DMS53 treated with DMSO at 0.1 percent for 48 hours (cell line): ENCODE data around the gene RAB8B.
"Not testable (repeated sequence)": the region's sequence is repeated elsewhere in the genome, so short reads cannot be mapped to it uniquely, and the experiment has no call there.

Experiments used
- DNase-seq: peaks from one replicate; lab custom pipeline; 2025; ENCODE audit not compliant: unreplicated experiment; lab: John Stamatoyannopoulos, UW

Gene RAB8B

GRCh38 chr15:63233667-63234423 is 44.4 kb downstream of the RAB8B start:
- DNase-seq: no peak

GRCh38 chr15:63234451-63234870 is 45.1 kb downstream of the RAB8B start:
- no peak for DNase-seq

- no peak for DNase-seq
Measured at GRCh38 chr15:63236272-63236671, 46.9 kb downstream of the RAB8B start.

GRCh38 chr15:63237086-63237485 is 47.7 kb downstream of the RAB8B start:
- not testable (repeated sequence) for DNase-seq

GRCh38 chr15:63238171-63238570 is 48.8 kb downstream of the RAB8B start:
- no peak for DNase-seq

DNA sequence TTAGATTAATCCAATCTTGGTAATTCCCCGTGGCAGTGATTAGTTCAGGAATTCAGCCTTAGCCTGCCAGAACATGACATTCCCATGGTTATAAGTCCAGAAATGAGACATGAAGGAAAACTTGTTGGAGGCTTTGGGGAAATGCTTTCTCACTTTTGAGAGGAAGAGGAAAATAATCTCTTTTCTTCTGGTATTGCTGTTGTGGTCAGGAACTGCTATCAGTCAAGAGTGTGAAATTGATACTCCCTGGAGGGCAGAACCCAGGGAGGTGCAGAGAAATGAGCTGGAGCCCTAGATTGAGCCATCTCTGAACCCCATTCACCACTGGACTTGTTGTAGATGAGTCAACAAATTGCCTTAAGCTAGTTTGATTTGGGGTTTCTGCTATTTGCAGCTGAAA is 49.4 kb downstream of the RAB8B start:
- DNase-seq: no peak

GRCh38 chr15:63240109-63240508 is 50.7 kb downstream of the RAB8B start:
- DNase-seq: no peak

DNA sequence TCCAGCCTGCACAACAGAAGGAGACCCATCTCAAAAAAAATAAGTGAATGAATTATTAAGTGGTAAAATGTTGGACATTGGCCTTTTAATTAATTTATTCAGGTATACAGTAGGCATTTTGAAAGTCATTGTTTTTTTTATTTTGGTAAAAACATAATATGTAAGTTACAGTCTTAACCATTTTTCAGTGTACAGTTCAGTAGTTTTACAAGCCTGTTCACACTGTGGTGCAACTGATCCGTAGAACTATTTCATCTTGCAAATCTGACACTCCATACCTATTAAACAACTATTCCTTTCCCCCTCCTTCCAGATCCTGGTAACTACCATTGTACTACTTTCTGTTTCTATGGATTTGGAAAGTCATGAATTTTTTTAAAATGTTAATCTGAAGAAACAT is 51.9 kb downstream of the RAB8B start:
- DNase-seq: no peak

- no peak for DNase-seq
Measured at GRCh38 chr15:63243101-63243500, 53.7 kb downstream of the RAB8B start.

GRCh38 chr15:63243776-63244175 is 54.4 kb downstream of the RAB8B start:
- no peak for DNase-seq

DNA sequence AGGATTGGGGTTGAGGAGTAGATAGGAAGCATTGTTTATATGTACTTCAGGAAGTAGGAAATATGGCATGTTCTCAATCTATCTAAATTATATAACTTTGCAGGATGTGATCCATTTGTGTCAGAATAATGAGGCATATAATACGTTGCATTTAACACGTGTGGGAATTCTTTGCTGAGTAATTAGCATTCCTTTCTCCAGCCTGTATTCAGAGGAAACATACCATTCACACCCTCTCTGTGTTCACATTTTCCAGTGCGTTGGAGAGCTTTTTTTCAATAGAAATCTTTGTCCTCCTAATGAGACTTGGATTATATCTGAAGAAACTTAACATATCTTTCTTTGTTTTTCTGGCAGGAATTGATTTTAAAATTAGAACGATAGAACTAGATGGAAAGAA is 55.0 kb downstream of the RAB8B start:
- no peak for DNase-seq

DNA sequence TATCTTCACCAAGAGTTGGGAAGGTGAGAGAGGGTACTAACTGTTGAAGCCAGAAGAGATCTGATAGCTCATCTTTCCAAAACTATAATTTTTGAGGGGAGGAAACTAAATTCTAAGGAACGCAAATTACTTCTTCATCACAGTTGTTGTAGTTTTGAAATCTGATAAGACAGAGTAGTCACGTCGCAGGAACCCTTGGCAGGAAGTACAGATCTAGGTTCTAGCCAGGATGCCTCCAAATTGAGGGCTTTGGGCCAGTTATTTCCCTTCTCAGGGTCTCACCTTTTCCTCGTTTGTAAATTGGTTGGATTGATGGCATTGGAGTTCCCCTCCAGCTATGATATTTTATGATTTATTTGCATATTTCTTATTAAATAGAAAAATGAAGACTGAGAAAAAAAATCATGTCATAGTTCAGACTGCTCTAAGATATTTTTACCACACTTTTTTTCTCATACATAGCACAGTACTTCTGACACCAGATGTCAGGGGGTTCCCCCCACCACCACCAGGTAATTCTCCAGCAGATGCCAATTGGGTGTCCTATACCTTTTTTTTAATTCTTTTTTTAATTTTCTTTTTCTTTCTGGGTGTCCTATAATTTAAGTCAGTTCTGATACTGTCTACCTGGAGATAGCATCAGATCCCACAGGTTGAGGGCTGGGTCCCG is 55.7 kb downstream of the RAB8B start:
- DNase-seq: no peak

- DNase-seq: no peak
Measured at GRCh38 chr15:63246691-63247469, 57.5 kb downstream of the RAB8B start.

GRCh38 chr15:63250312-63250965 is 61.0 kb downstream of the RAB8B start:
- DNase-seq: no peak

DNA sequence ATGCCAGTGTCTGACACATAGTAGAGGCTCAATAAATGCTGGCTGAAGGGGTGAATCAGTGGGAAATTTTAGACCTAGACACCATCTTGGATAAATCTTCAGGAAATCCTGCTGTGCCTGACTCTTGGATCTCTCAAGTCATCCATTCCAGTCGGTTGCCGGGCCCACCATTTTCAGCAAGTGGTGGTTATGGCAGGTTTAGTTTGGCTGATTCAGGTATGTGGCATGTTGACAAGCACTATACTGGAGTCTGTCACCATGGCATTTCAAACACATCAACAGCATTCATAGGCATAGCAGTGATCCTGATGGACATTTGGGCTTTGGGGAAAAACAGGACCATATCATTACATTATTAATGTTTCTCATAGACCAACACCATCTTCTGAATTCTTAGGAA is 62.3 kb downstream of the RAB8B start:
- DNase-seq: no peak

DNA sequence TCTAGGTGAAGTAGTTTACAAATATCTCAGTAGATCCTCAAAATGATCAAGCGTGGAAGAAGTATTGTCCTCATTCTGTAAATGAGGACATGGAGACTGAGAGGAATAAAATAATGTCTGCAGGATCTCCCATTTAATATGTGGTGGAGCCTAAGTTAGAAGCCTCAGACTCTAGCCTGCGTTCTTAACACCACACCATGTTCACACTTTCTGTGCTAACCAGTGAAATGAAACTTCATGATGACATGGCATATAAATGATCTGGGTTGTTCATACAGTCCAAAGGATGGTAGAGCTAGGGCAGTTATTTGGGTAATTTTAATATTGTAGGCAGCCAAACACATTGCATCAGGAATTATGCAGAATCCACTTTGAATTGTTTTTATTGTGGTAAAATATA is 62.9 kb downstream of the RAB8B start:
- no peak for DNase-seq

GRCh38 chr15:63254991-63255390 is 65.6 kb downstream of the RAB8B start:
- no peak for DNase-seq

GRCh38 chr15:63255489-63255990 is 66.1 kb downstream of the RAB8B start:
- no peak for DNase-seq

- no peak for DNase-seq
Measured at GRCh38 chr15:63256433-63257274, 67.2 kb downstream of the RAB8B start.

- DNase-seq: no peak
Measured at GRCh38 chr15:63258658-63259057, 69.3 kb downstream of the RAB8B start.
